ENCODE measurements around the gene GCNT2.

- TF ChIP-seq POLR2AphosphoS5 (IDR thresholded peaks at IDR 0.05) (no peak), CTCF (IDR thresholded peaks at IDR 0.05 in 8 of 11, conservative IDR thresholded peaks at IDR 0.05 in 3 of 11) (no peak)
Observed at GRCh38 chr6:10609038-10609437, 87.9 kb downstream of the GCNT2 start.

Measured in spleen (tissue), 7 donors.